Brain microvascular endothelial cell (primary cell): ENCODE data around the gene ADGRV1.

Source experiments
- DNase-seq: peaks from one replicate; pipeline ENCODE4 v3.0.0-alpha.2; 2020
- H3K27ac ChIP-seq: fragments of 250-450 bp; sonication (Bioruptor Pico); 2 replicates; pipeline ENCODE4 v1.5.1; 2020; ENCODE audit warnings: mild to moderate bottlenecking, moderate library complexity
- H3K27me3 ChIP-seq: fragments of 250-450 bp; sonication (Bioruptor Pico); replicated peaks from 2 replicates; pipeline ENCODE4 v1.5.1; 2020; ENCODE audit warnings: mild to moderate bottlenecking
- H3K36me3 ChIP-seq: fragments of 250-450 bp; sonication (Bioruptor Pico); replicated peaks from 2 replicates; pipeline ENCODE4 v1.5.1; 2020; ENCODE audit warnings: mild to moderate bottlenecking
- H3K4me3 ChIP-seq: 2 replicates; pipeline ENCODE4 v1.5.1; 2011; ENCODE audit warnings: low read depth, mild to moderate bottlenecking, control low read depth, low read length, moderate library complexity
- CTCF ChIP-seq: IDR thresholded peaks from 2 replicates; pipeline ENCODE4 v1.5.1; 2011; ENCODE audit warnings: low read depth, mild to moderate bottlenecking, moderate library complexity, low read length, control low read depth, inconsistent platforms; ENCODE audit errors: missing control alignments
- in situ Hi-C: cut with HindIII; loops from 2 replicates; pipeline ENCODE4 v1.10.0; 2017; ENCODE audit warnings: low sequenced_read_pairs, low pct_ligation_motif_present

The ADGRV1 gene

GRCh38 chr5:90873033-90873517, 314.5 kb downstream of the ADGRV1 start:
- in situ Hi-C loops = no loop called here
- H3K4me3 ChIP-seq = no peak overlapping the region
- DNase-seq = no peak
- H3K36me3 ChIP-seq = no peaks in the 10 kb centered on the region
- H3K27ac ChIP-seq = no peak overlapping the region
- H3K27me3 ChIP-seq = no peaks in the 10 kb centered on the region
- no peak for TF ChIP-seq CTCF

GRCh38 chr5:90874066-90874465, 315.5 kb downstream of the ADGRV1 start:
- no peaks in the 10 kb centered on the region for H3K36me3 ChIP-seq
- no peak overlapping the region for H3K27ac ChIP-seq
- no peak for TF ChIP-seq CTCF
- H3K4me3 ChIP-seq = no peak overlapping the region
- H3K27me3 ChIP-seq = no peaks in the 10 kb centered on the region
- in situ Hi-C loops = no loop called here
- DNase-seq = no peak

GRCh38 chr5:90875456-90875855, 316.9 kb downstream of the ADGRV1 start:
- DNase-seq = no peak
- no peak for TF ChIP-seq CTCF
- H3K27ac ChIP-seq = no peak overlapping the region
- H3K36me3 ChIP-seq = no peaks in the 10 kb centered on the region
- in situ Hi-C loops = no loop called here
- no peaks in the 10 kb centered on the region for H3K27me3 ChIP-seq
- H3K4me3 ChIP-seq = no peak overlapping the region

GRCh38 chr5:90876366-90876765, 317.8 kb downstream of the ADGRV1 start:
- Histone ChIP-seq H3K4me3 (no peak overlapping the region), H3K27ac (no peak overlapping the region), H3K27me3 (no peaks in the 10 kb centered on the region), H3K36me3 (no peaks in the 10 kb centered on the region)
- no peak for DNase-seq
- no peak for TF ChIP-seq CTCF
- in situ Hi-C loops = no loop called here

- Histone ChIP-seq H3K36me3 (no peaks in the 10 kb centered on the region), H3K27ac (no peak overlapping the region), H3K27me3 (no peaks in the 10 kb centered on the region), H3K4me3 (no peak overlapping the region)
- no peak for DNase-seq
- no peak for TF ChIP-seq CTCF
- in situ Hi-C loops = no loop called here
Observed at GRCh38 chr5:90877049-90877448, 318.5 kb downstream of the ADGRV1 start.

GRCh38 chr5:90878081-90878480, 319.5 kb downstream of the ADGRV1 start:
- TF ChIP-seq CTCF = no peak
- DNase-seq = no peak
- H3K27ac ChIP-seq = no peak overlapping the region
- in situ Hi-C loops = no loop called here
- no peaks in the 10 kb centered on the region for H3K36me3 ChIP-seq
- H3K4me3 ChIP-seq = no peak overlapping the region
- H3K27me3 ChIP-seq = no peaks in the 10 kb centered on the region
